HCT116 (cell line): ENCODE measurements around the gene COPA. TPM values are rescaled to one million over a fixed set of nuclear protein-coding genes. Genes with fewer than 3 reads are reported as not detected.

Experiments used
- ATAC-seq: fragments of 200-7000 bp; cut with Tn5 transposase; 2 replicates; pipeline ENCODE4 v1.9.1; 2020; ENCODE audit warnings: mild to moderate bottlenecking, moderate library complexity
- BruUV-seq: library from RNA; stranded (reverse); fragments of 400-500 nt; replicated peaks from 2 replicates; lab custom pipeline; 2021; lab: Mats Ljungman, UMichigan
- CTCF ChIA-PET: fragments of 300-600 bp; sonication (Branson Sonifier 250); formaldehyde crosslinking; loops from one replicate; lab custom pipeline; 2021; ENCODE audit warnings: antibody characterized with exemption; lab: Charles Lee
- POLR2A ChIA-PET: fragments of 300-600, 350-600 bp; sonication (Branson Sonifier 250); formaldehyde crosslinking; loops from one replicate; lab custom pipeline; 2021; ENCODE audit warnings: antibody characterized with exemption; lab: Charles Lee
- RAD21 ChIA-PET, 2 experiments: fragments of 300-600 bp; sonication (Branson Sonifier 250); formaldehyde crosslinking; loops; one replicate each; lab custom pipeline; 2023; ENCODE audit warnings: low total read pairs in 2 of 2; ENCODE audit not compliant: uncharacterized antibody in 2 of 2, unreplicated experiment in 2 of 2, low non-redundant PET in 1 of 2; lab: Charles Lee
- DNase-seq: peaks from one replicate; pipeline ENCODE4 v3.0.0-alpha.2; 2010; ENCODE audit warnings: low read depth, low spot score
- H2AFZ ChIP-seq: fragments of 200-600 bp; shearing (Covaris generic), sonication (generic); 2 replicates; pipeline ENCODE4 v1.6.1; 2017; ENCODE audit warnings: low read depth, mixed run types, mixed read lengths, antibody characterized with exemption, low read length; ENCODE audit not compliant: poor library complexity, severe bottlenecking
- H3K27ac ChIP-seq: 2 replicates; pipeline ENCODE4 v1.5.1; 2012; ENCODE audit warnings: low read depth, low read length
- H3K27me3 ChIP-seq: fragments of 200-600 bp; sonication (generic); 2 replicates; pipeline ENCODE4 v1.6.1; 2016; ENCODE audit warnings: mixed run types, low read length, mixed read lengths; ENCODE audit not compliant: insufficient read depth
- H3K36me3 ChIP-seq, 2 experiments: fragments of 200-500 bp in 1 of 2; fragments of 200-600 bp in 1 of 2; sonication (Bioruptor generic) in 1 of 2; sonication (generic) in 1 of 2; 2 replicates each; pipeline versions ENCODE4 v1.5.1 to v1.6.1; 2014 to 2016; ENCODE audit warnings: low read length in 2 of 2, inconsistent platforms in 1 of 2, mixed read lengths in 1 of 2, mixed run types in 1 of 2; ENCODE audit not compliant: insufficient read depth in 2 of 2, control insufficient read depth in 1 of 2
- H3K4me1 ChIP-seq, 2 experiments: fragments of 200-600 bp in 1 of 2; sonication (generic) in 1 of 2; 2 replicates each; pipeline versions ENCODE4 v1.5.1 to v1.6.1; 2012 to 2017; ENCODE audit warnings: low read length in 2 of 2, inconsistent platforms in 1 of 2, mild to moderate bottlenecking in 1 of 2, mixed read lengths in 1 of 2, mixed run types in 1 of 2, moderate library complexity in 1 of 2; ENCODE audit not compliant: insufficient read depth in 2 of 2, control insufficient read depth in 1 of 2
- H3K4me2 ChIP-seq: fragments of 200-600 bp; sonication (generic); 2 replicates; pipeline ENCODE4 v1.6.1; 2017; ENCODE audit warnings: mixed run types, low read length, mixed read lengths
- H3K4me3 ChIP-seq, 2 experiments: fragments of 200-600 bp in 1 of 2; sonication (generic) in 1 of 2; replicated peaks in 1 of 2; 2 replicates each; pipeline ENCODE4 v1.5.1; 2011 to 2016; ENCODE audit warnings: low read length in 2 of 2, control low read depth in 1 of 2, low read depth in 1 of 2, mild to moderate bottlenecking in 1 of 2, mixed read lengths in 1 of 2, mixed run types in 1 of 2
- H3K79me2 ChIP-seq: fragments of 200-600 bp; sonication (generic); 2 replicates; pipeline ENCODE4 v1.6.1; 2017; ENCODE audit warnings: mild to moderate bottlenecking, mixed run types, low read length, moderate library complexity, mixed read lengths; ENCODE audit not compliant: insufficient read depth
- H3K9ac ChIP-seq: fragments of 200-600 bp; sonication (generic); 2 replicates; pipeline ENCODE4 v1.6.1; 2016; ENCODE audit warnings: low read length, mixed read lengths
- H3K9me2 ChIP-seq: fragments of 200-600 bp; sonication (generic), shearing (Covaris generic); 2 replicates; pipeline ENCODE4 v1.6.1; 2017; ENCODE audit warnings: mixed run types, mild to moderate bottlenecking, moderate library complexity; ENCODE audit not compliant: insufficient read depth
- H3K9me3 ChIP-seq, 2 experiments: fragments of 200-500 bp in 1 of 2; fragments of 200-600 bp in 1 of 2; sonication (Bioruptor generic) in 1 of 2; sonication (generic) in 1 of 2; 2 replicates each; pipeline ENCODE4 v1.6.1; 2014 to 2017; ENCODE audit warnings: low read length in 2 of 2, mixed read lengths in 2 of 2, inconsistent platforms in 1 of 2, low read depth in 1 of 2, mild to moderate bottlenecking in 1 of 2, mixed run types in 1 of 2, moderate library complexity in 1 of 2; ENCODE audit not compliant: control insufficient read depth in 1 of 2, insufficient read depth in 1 of 2
- H4K20me1 ChIP-seq: fragments of 200-600 bp; sonication (generic), shearing (Covaris generic); 2 replicates; pipeline ENCODE4 v1.6.1; 2017; ENCODE audit warnings: mixed run types, mild to moderate bottlenecking, moderate library complexity; ENCODE audit not compliant: insufficient read depth
- CBX3 ChIP-seq: IDR thresholded peaks from 2 replicates; pipeline ENCODE4 v1.6.1; 2012; ENCODE audit warnings: low read depth
- EGR1 ChIP-seq: IDR thresholded peaks from 2 replicates; pipeline ENCODE4 v1.6.1; 2012; ENCODE audit warnings: low read depth
- RAD21 ChIP-seq: IDR thresholded peaks from 2 replicates; pipeline ENCODE4 v1.6.1; 2012; ENCODE audit warnings: low read depth, mild to moderate bottlenecking
- TCF7L2 ChIP-seq: IDR thresholded peaks from 2 replicates; pipeline ENCODE4 v1.7.0; 2011; ENCODE audit warnings: borderline replicate concordance, inconsistent platforms; ENCODE audit not compliant: insufficient read depth, insufficient read length; ENCODE audit errors: extremely low read depth
- ZFX ChIP-seq: fragments of 450-650 bp; IDR thresholded peaks from 2 replicates; pipeline ENCODE4 v1.6.1; 2017
- intact Hi-C: fragments of 100-400 bp; cut with micrococcal nuclease; formaldehyde crosslinking; loops from 2 replicates; pipeline ENCODE4 v1.10.0; 2022
- total RNA-seq: library from RNA; stranded (reverse); gene quantifications from one replicate; pipeline ENCODE4 v1.2.1, GENCODE V29; 2021; ENCODE audit not compliant: unreplicated experiment
- TF ChIP-seq, protein P1 (sequence below), 3 experiments: fragments of 200-600 bp in 1 of 3; sonication (generic) in 1 of 3; IDR thresholded peaks in 2 of 3; conservative IDR thresholded peaks in 1 of 3; 2 replicates each; pipeline ENCODE4 v1.5.1; 2012 to 2017; ENCODE audit warnings: low read depth in 2 of 3, low read length in 2 of 3, antibody characterized with exemption in 1 of 3, borderline replicate concordance in 1 of 3, control low read depth in 1 of 3, mild to moderate bottlenecking in 1 of 3, mixed read lengths in 1 of 3, mixed run types in 1 of 3, moderate library complexity in 1 of 3; ENCODE audit not compliant: insufficient read depth in 1 of 3
- TF ChIP-seq, protein P2 (sequence below): IDR thresholded peaks from 2 replicates; pipeline ENCODE4 v1.6.1; 2011; ENCODE audit warnings: mild to moderate bottlenecking, low read length, moderate library complexity; ENCODE audit not compliant: insufficient replicate concordance; ENCODE audit errors: extremely low read depth

COPA gene
- total RNA-seq, 1 experiment from 2014 or later: 132 TPM

DNA sequence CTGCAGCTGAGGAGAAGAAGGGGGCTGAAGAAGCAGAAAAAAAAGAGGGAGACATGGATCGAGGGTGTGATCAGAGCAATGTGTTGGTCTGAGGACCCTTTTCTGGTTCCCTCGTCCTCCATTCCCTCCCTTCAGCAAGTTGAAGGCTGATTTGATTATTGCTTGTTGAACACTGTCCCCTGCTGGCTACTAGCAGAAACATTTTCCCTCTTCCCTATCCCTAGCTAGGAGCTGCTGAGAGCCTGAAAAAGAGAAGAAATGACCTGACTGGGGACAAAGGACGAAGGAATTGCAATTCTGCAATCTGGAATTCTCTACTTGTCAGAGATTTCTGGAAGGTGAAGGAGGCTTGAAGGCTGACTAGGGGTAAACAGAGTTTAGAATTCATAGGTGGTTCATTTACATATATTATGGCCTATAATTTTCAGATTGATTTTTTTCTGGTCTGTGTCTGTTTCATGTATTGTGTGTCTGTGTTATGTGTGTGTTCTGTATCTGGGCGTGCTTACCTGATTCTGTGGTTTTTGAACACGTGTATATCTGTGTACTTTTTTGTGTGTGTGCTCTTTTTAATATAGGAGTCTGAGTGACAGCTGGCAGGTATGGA, 33.6 kb upstream of the COPA start:
- H3K27ac ChIP-seq: no peak overlapping the region
- H3K36me3 ChIP-seq: no peaks in the 10 kb centered on the region
- no peaks in the 10 kb centered on the region for H4K20me1 ChIP-seq
- no peak for TF ChIP-seq EGR1
- TF ChIP-seq, protein P1, sequence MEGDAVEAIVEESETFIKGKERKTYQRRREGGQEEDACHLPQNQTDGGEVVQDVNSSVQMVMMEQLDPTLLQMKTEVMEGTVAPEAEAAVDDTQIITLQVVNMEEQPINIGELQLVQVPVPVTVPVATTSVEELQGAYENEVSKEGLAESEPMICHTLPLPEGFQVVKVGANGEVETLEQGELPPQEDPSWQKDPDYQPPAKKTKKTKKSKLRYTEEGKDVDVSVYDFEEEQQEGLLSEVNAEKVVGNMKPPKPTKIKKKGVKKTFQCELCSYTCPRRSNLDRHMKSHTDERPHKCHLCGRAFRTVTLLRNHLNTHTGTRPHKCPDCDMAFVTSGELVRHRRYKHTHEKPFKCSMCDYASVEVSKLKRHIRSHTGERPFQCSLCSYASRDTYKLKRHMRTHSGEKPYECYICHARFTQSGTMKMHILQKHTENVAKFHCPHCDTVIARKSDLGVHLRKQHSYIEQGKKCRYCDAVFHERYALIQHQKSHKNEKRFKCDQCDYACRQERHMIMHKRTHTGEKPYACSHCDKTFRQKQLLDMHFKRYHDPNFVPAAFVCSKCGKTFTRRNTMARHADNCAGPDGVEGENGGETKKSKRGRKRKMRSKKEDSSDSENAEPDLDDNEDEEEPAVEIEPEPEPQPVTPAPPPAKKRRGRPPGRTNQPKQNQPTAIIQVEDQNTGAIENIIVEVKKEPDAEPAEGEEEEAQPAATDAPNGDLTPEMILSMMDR (IDR thresholded peaks at IDR 0.05 in 2 of 3, conservative IDR thresholded peaks at IDR 0.05 in 1 of 3; ENCODE audit: borderline replicate concordance in 1 of 3, insufficient read depth in 1 of 3, low read depth in 2 of 3, low read length in 2 of 3): peak; percentile 89 to 96 (median 92)
- TF ChIP-seq RAD21: peak; percentile 96
- TF ChIP-seq, protein P2, sequence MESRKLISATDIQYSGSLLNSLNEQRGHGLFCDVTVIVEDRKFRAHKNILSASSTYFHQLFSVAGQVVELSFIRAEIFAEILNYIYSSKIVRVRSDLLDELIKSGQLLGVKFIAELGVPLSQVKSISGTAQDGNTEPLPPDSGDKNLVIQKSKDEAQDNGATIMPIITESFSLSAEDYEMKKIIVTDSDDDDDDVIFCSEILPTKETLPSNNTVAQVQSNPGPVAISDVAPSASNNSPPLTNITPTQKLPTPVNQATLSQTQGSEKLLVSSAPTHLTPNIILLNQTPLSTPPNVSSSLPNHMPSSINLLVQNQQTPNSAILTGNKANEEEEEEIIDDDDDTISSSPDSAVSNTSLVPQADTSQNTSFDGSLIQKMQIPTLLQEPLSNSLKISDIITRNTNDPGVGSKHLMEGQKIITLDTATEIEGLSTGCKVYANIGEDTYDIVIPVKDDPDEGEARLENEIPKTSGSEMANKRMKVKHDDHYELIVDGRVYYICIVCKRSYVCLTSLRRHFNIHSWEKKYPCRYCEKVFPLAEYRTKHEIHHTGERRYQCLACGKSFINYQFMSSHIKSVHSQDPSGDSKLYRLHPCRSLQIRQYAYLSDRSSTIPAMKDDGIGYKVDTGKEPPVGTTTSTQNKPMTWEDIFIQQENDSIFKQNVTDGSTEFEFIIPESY: no peak
- no peak for TF ChIP-seq ZFX
- TF ChIP-seq CBX3: no peak
- no peak for TF ChIP-seq TCF7L2
- ChIA-PET CTCF (interaction anchor here (0.6 to 5.8 kb wide), 32 partner anchors 10 to 596 kb away, joined by 3 to 51 read pairs (median 6); partner anchors contain the start of genes DCAF8, DUSP23, IGSF8 and NHLH1), RAD21 (interaction anchor here (0.7 to 1.7 kb wide), 13 partner anchors 32 to 330 kb away, joined by 3 to 8 read pairs (median 4); no protein-coding TSS in a partner anchor), POLR2A (no interaction called here)
- intact Hi-C loops: loop anchor here (1.0 to 5.0 kb wide), 3 partner anchors 40 to 275 kb away; partner anchors contain the start of gene CASQ1
- ATAC-seq (peak; percentile 92), DNase-seq (peak; percentile 61)
- H3K9me3 ChIP-seq: no peaks in the 10 kb centered on the region
- H3K9ac ChIP-seq: no peak overlapping the region
- peaks cover 0 to 8% of the 10 kb centered on the region in 2 experiments; a peak in 1 of 4 replicates for H3K4me1 ChIP-seq
- no peak overlapping the region for H3K4me3 ChIP-seq
- H3K4me2 ChIP-seq: no peak overlapping the region
- H3K9me2 ChIP-seq: no peaks in the 10 kb centered on the region
- H3K27me3 ChIP-seq: no peaks in the 10 kb centered on the region
- no peak overlapping the region for H2AFZ ChIP-seq
- no TSS peak for BruUV-seq
- no peaks in the 10 kb centered on the region for H3K79me2 ChIP-seq
